GM12892 (cell line): ENCODE measurements around the gene TEDC2.

ENCODE experiments used
- DNase-seq: peaks from one replicate; pipeline ENCODE4 v3.0.0; 2011; ENCODE audit not compliant: insufficient read length
- FAIRE-seq: peaks from 2 replicates; lab custom pipeline; 2011; peaks lifted over from hg19 to GRCh38; lab: Jason Lieb, UNC
- POLR2A ChIP-seq: IDR thresholded peaks from 2 replicates; pipeline ENCODE4 v1.6.1; 2011; ENCODE audit warnings: low read depth, low read length, control low read depth
- POLR2AphosphoS5 ChIP-seq: IDR thresholded peaks from 2 replicates; pipeline ENCODE4 v1.6.1; 2011; ENCODE audit warnings: low read depth, low read length, control low read depth
- TAF1 ChIP-seq: IDR thresholded peaks from 2 replicates; pipeline ENCODE4 v1.6.1; 2011; ENCODE audit warnings: low read depth, mild to moderate bottlenecking, control low read depth, low read length, borderline replicate concordance

Gene TEDC2

DNA sequence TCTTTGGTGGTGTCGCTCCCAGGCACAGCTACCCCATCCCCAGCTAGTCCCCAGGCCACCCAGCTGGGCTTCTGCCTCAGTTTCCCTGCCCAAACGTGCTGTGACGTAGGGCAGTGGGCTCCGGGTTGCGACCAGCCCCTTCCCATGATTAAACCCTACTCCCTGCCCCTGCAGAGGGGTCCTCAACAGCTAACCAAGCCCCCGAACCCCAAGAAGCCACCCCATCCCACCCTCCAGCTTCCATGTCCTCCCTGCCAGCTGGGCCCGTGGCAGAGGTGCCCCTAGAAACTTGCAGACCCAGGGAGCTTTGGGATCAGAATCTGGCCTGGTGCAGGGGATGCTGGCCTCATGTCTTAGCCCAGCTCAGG lies 10.3 kb downstream of the TEDC2 start:
- TF ChIP-seq POLR2AphosphoS5: no peak
- no peak for TF ChIP-seq TAF1
- TF ChIP-seq POLR2A: no peak

DNA sequence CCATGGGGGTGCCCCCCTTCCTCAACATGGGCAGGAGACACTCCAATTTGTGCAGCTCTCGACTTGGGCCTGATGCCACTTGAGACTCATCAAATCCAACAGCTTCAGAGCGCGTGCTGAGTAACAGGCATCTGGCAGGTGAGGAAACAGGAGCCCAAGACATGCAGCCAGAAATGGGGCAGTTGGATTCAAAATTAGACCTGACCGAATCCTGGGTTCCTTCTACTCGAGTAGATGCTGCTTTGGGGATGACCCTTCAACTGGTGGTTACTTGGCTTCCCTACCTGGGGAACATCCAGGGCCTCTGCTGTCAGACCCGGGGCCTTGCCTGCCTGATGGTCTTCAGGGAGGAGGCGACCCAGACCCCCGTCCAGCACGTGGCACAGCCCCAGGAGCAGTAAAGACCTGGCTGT lies 10.7 kb downstream of the TEDC2 start:
- TF ChIP-seq TAF1 (no peak), POLR2AphosphoS5 (no peak), POLR2A (no peak)
- FAIRE-seq (no peak), DNase-seq (no peak)

More for the DNA sequence above, 10.3 kb downstream of the TEDC2 start:
- DNase-seq: no peak
- no peak for FAIRE-seq

DNA sequence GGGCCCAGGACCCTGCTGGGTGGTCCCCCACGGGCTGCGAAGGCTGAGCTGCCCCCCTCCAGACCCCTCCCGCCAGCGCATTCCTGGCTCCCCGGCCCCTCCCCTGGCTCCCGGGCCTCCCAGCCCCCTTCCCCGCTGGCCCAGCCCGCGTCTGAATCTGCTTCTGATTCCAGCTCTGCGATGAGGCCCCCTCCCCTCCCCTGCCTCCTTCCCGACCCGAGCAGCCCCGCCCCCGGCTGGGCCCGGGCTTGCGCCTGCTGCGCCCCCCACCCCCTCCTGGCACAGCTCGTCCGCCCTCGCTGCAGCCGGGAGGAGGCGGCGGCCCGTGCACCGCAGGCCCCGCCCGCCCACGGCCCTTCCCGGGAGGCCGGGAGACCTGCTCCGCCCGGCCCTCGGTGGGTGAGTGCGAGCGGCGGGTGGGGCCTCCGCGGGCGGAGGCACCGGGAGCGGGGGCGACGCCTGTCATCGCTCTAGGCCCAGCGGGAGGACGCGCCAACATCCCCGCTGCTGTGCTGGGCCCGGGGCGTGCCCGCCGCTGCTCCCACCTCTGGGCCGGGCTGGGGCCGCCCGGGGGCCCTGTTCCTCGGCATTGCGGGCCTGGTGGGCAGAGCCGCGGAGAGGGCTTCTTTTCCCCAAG lies 11.2 kb downstream of the TEDC2 start, which contains the start of gene NTN3:
Gene NTN3 (plus strand): TSS at position 282 of the 637 bp plus-strand sequence. CDS start 405 bp downstream, outside the sequence.
- FAIRE-seq: no peak
- no peak for TF ChIP-seq TAF1
- TF ChIP-seq POLR2AphosphoS5: no peak
- TF ChIP-seq POLR2A: no peak

DNA sequence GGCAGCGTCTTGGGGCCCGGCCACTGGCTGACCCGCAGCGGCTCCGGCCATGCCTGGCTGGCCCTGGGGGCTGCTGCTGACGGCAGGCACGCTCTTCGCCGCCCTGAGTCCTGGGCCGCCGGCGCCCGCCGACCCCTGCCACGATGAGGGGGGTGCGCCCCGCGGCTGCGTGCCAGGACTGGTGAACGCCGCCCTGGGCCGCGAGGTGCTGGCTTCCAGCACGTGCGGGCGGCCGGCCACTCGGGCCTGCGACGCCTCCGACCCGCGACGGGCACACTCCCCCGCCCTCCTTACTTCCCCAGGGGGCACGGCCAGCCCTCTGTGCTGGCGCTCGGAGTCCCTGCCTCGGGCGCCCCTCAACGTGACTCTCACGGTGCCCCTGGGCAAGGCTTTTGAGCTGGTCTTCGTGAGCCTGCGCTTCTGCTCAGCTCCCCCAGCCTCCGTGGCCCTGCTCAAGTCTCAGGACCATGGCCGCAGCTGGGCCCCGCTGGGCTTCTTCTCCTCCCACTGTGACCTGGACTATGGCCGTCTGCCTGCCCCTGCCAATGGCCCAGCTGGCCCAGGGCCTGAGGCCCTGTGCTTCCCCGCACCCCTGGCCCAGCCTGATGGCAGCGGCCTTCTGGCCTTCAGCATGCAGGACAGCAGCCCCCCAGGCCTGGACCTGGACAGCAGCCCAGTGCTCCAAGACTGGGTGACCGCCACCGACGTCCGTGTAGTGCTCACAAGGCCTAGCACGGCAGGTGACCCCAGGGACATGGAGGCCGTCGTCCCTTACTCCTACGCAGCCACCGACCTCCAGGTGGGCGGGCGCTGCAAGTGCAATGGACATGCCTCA lies 12.0 kb downstream of the TEDC2 start:
- FAIRE-seq: no peak
- no peak for TF ChIP-seq POLR2AphosphoS5
- TF ChIP-seq POLR2A: no peak
- no peak for TF ChIP-seq TAF1
- no peak for DNase-seq

More for the DNA sequence above, 11.2 kb downstream of the TEDC2 start, which contains the start of gene NTN3:
- DNase-seq: no peak

DNA sequence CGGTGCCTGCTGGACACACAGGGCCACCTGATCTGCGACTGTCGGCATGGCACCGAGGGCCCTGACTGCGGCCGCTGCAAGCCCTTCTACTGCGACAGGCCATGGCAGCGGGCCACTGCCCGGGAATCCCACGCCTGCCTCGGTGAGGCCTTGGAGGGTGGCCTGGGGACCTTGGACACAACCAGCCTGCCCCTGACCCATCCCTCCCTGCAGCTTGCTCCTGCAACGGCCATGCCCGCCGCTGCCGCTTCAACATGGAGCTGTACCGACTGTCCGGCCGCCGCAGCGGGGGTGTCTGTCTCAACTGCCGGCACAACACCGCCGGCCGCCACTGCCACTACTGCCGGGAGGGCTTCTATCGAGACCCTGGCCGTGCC lies 12.6 kb downstream of the TEDC2 start:
- DNase-seq (no peak), FAIRE-seq (no peak)
- TF ChIP-seq POLR2AphosphoS5: no peak
- TF ChIP-seq POLR2A: no peak
- no peak for TF ChIP-seq TAF1

DNA sequence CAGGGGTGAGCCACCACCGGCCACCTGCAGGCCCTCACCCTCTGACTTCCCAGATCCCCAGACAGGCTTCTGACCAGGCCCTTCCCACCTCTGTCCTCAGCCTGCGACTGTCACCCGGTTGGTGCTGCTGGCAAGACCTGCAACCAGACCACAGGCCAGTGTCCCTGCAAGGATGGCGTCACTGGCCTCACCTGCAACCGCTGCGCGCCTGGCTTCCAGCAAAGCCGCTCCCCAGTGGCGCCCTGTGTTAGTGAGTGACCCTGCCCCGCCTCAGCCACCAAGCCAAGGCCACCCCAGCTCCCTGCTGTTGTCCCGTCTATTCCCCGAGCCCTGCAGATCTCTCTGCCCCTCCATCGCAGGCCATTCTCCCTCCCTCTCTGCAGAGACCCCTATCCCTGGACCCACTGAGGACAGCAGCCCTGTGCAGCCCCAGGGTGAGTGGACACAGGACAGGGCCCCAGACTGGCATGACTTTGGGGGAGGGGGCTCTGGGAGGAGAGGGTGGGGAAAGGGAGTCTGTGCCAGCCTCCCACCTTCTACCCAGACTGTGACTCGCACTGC lies 13.1 kb downstream of the TEDC2 start:
- TF ChIP-seq TAF1: no peak
- TF ChIP-seq POLR2AphosphoS5: no peak
- TF ChIP-seq POLR2A: no peak
- FAIRE-seq: no peak

DNA sequence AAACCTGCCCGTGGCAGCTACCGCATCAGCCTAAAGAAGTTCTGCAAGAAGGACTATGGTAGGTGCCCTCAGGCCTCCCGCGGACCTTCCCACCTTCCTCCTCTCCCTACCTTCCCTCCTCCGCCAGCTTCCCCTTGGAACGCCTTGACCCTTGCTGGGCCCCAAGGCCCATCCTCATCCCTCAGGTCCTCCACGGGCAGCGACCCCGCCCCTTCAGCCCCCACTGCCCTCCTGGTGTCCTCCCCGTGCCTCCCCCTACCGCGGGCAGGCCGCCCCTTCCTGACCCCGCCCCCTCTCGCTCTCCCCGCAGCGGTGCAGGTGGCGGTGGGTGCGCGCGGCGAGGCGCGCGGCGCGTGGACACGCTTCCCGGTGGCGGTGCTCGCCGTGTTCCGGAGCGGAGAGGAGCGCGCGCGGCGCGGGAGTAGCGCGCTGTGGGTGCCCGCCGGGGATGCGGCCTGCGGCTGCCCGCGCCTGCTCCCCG lies 13.6 kb downstream of the TEDC2 start:
- no peak for TF ChIP-seq TAF1
- DNase-seq: no peak
- no peak for FAIRE-seq

More for the DNA sequence above, 13.1 kb downstream of the TEDC2 start:
- DNase-seq: no peak

DNA sequence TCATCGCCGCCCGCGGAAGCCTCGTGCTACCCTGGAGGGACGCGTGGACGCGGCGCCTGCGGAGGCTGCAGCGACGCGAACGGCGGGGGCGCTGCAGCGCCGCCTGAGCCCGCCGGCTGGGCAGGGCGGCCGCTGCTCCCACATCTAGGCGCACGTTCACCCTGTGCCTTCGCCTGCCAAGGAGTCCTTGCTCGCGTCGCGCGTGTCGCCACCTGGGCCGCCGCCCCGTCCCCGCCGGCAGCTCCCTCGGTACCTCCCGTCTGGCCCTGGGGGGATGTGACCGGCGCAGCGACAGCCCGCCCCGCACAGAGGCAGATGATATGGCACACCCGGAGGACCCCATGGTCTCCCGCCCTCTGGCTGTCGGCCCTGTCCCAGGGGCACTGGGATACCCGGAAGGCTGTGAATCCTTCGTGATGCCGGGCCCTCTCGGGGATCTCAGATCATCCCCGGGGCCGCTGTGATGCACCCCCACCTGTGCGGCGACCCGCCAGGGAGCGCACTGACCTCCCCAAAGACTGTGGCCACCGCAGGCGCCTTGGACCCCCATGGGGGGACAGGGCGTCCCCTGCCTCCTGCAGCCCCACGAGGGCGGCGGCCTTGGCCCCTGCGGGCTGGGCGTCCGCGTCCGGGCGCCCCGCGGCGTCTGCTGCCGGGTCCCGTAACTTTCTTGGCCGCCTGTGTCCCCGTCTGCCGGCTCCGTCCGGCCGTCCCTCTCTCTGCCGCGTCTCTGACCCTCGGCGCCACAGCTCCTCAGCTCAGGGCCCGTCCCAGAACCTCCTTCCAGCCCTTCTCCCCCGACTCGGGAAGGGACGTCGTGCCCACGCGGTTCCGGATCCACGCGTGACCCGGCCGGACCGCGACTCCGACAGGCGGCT lies 14.3 kb downstream of the TEDC2 start:
- DNase-seq: peak; percentile 77
- no peak for TF ChIP-seq TAF1
- no peak for TF ChIP-seq POLR2AphosphoS5
- no peak for TF ChIP-seq POLR2A
- peak; percentile 88 for FAIRE-seq

DNA sequence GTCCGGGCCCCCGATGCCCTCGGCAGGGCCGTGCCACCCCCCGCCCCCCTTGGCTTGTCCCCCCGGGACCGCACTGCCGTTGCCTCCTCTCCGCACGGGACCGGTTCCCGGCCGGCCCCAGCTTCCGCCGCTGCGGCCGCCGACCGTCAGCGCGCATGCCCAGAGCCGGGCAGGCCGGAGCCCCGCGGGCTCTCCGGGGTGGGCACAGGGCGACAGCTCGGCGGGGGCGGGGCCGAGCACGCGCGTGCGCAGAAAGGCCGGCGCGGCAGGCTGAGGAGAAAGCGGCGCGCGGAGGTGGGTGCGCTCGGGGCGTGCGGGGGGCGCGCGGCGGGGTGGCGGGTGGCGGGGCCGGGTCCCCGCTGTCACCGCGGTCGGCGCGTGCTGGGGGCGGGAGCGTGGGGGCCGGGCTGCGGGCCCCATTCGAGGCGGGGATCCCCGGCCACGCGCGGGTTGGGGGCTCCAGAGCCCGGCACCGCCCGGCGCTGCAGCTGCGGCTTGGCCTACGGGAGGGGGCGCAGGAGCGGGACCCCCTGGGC lies 15.0 kb downstream of the TEDC2 start, which contains the start of gene TBC1D24:
Gene TBC1D24 (plus strand): TSS at position 251 of the 536 bp plus-strand sequence. CDS start 21,022 bp downstream, outside the sequence.
- DNase-seq (peak; percentile 100), FAIRE-seq (peak; percentile 97)
- no peak for TF ChIP-seq TAF1
- peak; percentile 46; the same call in 1 of the 2 replicates for TF ChIP-seq POLR2A
- no peak for TF ChIP-seq POLR2AphosphoS5

DNA sequence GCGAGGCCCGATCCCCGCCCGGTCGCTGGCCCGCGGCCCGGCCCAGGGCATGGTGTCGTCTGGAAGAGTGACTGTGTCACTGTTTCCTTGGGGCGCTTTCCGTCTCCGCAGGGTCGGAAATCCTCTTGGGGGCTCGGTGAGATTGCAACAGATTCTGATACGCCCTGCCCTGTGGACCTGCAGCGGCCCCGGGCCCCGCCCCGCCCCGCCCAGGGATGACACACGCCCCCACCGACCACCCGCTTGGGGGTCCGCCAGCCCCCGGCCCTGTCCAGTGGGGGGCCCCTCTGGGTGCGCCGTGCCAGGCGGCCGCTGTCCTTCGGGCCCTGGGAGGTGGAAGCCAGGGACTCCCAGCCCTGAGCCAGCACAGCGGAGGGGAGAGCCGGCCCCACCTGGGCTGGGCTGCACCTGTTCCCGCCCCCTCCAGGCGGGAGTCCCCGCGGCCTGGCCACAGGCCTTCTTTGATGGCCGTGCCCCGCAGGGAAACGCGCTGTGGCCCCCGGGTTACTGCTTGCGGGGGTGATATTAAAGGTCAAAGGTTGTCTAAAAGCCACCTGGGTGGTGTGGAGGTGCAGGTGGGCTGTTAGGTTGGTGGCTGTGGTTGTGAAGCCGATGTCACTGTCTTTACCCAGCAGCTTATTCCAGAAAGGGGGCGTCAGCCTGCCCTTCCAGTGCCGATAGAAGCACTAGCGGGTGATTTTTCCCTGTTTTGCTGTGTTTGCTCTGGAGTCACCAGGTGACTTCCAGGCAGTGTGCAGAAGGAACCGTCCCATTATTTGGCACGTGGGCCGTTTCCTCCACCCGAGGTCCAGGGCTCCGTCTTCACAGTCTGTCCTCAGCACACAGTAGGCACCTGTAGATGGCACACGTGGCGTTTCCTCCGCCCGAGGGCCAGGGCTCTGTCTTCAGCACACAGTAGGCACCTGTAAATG lies 15.8 kb downstream of the TEDC2 start:
- no peak for TF ChIP-seq TAF1
- TF ChIP-seq POLR2A: no peak
- no peak for TF ChIP-seq POLR2AphosphoS5
- FAIRE-seq (no peak), DNase-seq (no peak)

DNA sequence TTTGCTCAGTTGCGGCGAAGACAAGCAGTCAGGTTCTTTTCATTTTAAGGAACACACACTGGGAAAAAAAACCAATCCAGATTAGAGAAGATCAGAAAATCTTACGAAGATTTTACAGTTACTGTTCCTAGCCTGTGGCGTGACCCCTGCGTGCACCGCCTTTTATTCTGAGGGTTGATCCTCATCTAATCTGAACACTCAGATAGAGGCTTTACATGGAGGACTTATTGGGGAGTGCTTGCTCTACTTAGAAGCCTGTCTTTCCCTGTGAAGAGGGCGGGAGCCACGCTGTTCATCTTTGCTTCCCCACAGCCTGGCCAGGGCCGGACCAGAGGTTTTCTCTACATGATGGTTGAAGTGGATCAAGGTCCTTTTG lies 16.4 kb downstream of the TEDC2 start:
- DNase-seq (no peak), FAIRE-seq (no peak)
- TF ChIP-seq TAF1 (no peak), POLR2A (no peak), POLR2AphosphoS5 (no peak)
